ENCODE data around the gene TBC1D22A. TPM values are rescaled to one million over a fixed set of nuclear protein-coding genes. Genes with fewer than 3 reads are reported as not detected.

The TBC1D22A gene
- total RNA-seq, 2 donors from 2014 or later: 28.9 to 31.3 TPM

DNA sequence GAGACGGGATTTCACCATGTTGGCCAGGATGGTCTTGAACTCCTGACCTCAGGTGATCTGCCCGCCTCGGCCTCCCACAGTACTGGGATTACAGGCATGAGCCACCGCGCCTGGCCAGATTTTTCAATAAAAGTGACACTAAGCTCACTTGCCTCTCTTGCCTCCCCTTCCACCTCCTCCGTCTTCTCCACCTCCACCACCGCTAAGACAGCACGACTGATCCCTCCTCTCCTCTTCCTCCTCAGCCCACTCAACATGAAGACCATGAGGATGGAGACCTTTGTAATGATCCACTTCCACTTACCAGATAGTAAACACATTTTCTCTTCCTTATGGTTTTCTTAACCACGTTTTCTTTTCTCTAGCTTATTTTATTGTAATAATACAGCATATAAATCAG, 38.6 kb upstream of the TBC1D22A start:
- no peak overlapping the region for H3K4me3 ChIP-seq
- no peaks in the 10 kb centered on the region for H3K4me1 ChIP-seq (ENCODE audit: control insufficient read depth in 1 of 2, low read depth in 2 of 2)
- DNase-seq (ENCODE audit: low spot score) (no peak), ATAC-seq (ENCODE audit: insufficient number of reproducible peaks, low FRiP score, low read depth) (no peak)
- H3K36me3 ChIP-seq: peaks cover 11% of the 10 kb centered on the region
- no peaks in the 10 kb centered on the region for H3K9me3 ChIP-seq
- TF ChIP-seq CTCF (IDR thresholded peaks at IDR 0.05): no peak
- no peaks in the 10 kb centered on the region for H3K27me3 ChIP-seq (replicated peaks; ENCODE audit: insufficient read depth)
- no peak overlapping the region for H3K27ac ChIP-seq

GRCh38 chr22:46725096-46725495, 37.4 kb upstream of the TBC1D22A start:
- TF ChIP-seq CTCF (IDR thresholded peaks at IDR 0.05): no peak
- no peaks in the 10 kb centered on the region for H3K27me3 ChIP-seq (replicated peaks; ENCODE audit: insufficient read depth)
- H3K4me3 ChIP-seq: no peak overlapping the region
- H3K4me1 ChIP-seq (ENCODE audit: control insufficient read depth in 1 of 2, low read depth in 2 of 2): no peaks in the 10 kb centered on the region
- peaks cover under 1% of the 10 kb centered on the region for H3K36me3 ChIP-seq
- ATAC-seq (ENCODE audit: insufficient number of reproducible peaks, low FRiP score, low read depth): no peak
- H3K9me3 ChIP-seq: no peaks in the 10 kb centered on the region
- DNase-seq (ENCODE audit: low spot score): no peak
- H3K27ac ChIP-seq: no peak overlapping the region

- no peak for TF ChIP-seq CTCF (IDR thresholded peaks at IDR 0.05)
- no peaks in the 10 kb centered on the region for H3K27me3 ChIP-seq (replicated peaks; ENCODE audit: insufficient read depth)
- peaks cover 0 to 6% of the 10 kb centered on the region in 2 donors for H3K4me1 ChIP-seq (ENCODE audit: control insufficient read depth in 1 of 2, low read depth in 2 of 2)
- no peak overlapping the region for H3K4me3 ChIP-seq
- H3K36me3 ChIP-seq: no peaks in the 10 kb centered on the region
- no peaks in the 10 kb centered on the region for H3K9me3 ChIP-seq
- no peak for DNase-seq (ENCODE audit: low spot score)
- ATAC-seq (ENCODE audit: insufficient number of reproducible peaks, low FRiP score, low read depth): no peak
- no peak overlapping the region for H3K27ac ChIP-seq
These were observed 36.1 kb upstream of the TBC1D22A start for GRCh38 chr22:46726066-46726985.

DNA sequence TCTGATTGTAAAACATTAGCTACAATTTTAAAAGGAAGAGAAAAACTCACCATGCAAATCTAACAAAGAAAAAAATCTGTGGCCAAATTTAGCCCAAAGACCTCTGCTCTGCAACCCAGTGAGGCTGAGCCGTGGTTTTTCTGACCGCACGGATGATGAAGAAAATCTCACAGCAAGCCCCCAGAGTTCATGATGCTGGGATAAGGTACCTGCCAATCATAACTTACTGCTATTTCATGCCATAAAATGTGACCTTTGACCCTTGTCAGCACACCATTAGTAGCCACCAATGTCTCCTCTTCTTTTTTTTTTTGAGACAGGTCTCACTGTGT, 35.5 kb upstream of the TBC1D22A start:
- peaks cover 0 to 11% of the 10 kb centered on the region in 2 donors for H3K4me1 ChIP-seq (ENCODE audit: control insufficient read depth in 1 of 2, low read depth in 2 of 2)
- no peak for ATAC-seq (ENCODE audit: insufficient number of reproducible peaks, low FRiP score, low read depth)

More for the DNA sequence above, 35.5 kb upstream of the TBC1D22A start:
- peaks cover 3% of the 10 kb centered on the region for H3K36me3 ChIP-seq
- no peak for DNase-seq (ENCODE audit: low spot score)
- TF ChIP-seq CTCF (IDR thresholded peaks at IDR 0.05): no peak
- H3K9me3 ChIP-seq: no peaks in the 10 kb centered on the region
- no peak overlapping the region for H3K27ac ChIP-seq
- H3K4me3 ChIP-seq: no peak overlapping the region
- H3K27me3 ChIP-seq (replicated peaks; ENCODE audit: insufficient read depth): no peaks in the 10 kb centered on the region
